Progenitor cell of endocrine pancreas (in vitro differentiated cells): ENCODE measurements around the gene MGAT5B. TPM values are rescaled to one million over a fixed set of nuclear protein-coding genes. Genes with fewer than 3 reads are reported as not detected.

Experiments used
- DNase-seq: peaks from one replicate; pipeline ENCODE4 v3.0.0; 2021; ENCODE audit warnings: low spot score; ENCODE audit not compliant: unreplicated experiment
- H3K27ac Mint-ChIP-seq: 2 replicates; pipeline ENCODE4 v1.8.0; 2021; ENCODE audit warnings: mild to moderate bottlenecking, moderate library complexity, mixed read lengths
- H3K27me3 Mint-ChIP-seq: 2 replicates; pipeline ENCODE4 v1.8.0; 2021; ENCODE audit warnings: mixed read lengths
- H3K36me3 Mint-ChIP-seq: 2 replicates; pipeline ENCODE4 v1.8.0; 2022; ENCODE audit warnings: mixed read lengths; ENCODE audit not compliant: insufficient read depth
- H3K4me1 Mint-ChIP-seq: 2 replicates; pipeline ENCODE4 v1.8.0; 2021; ENCODE audit warnings: low read depth, mixed read lengths
- H3K4me3 Mint-ChIP-seq: 2 replicates; pipeline ENCODE4 v1.8.0; 2021; ENCODE audit warnings: low read depth, mild to moderate bottlenecking, moderate library complexity, mixed read lengths
- H3K9me3 Mint-ChIP-seq: 2 replicates; pipeline ENCODE4 v1.8.0; 2021; ENCODE audit warnings: low read depth, mixed read lengths
- CTCF ChIP-seq: fragments of 200-600 bp; sonication (generic); IDR thresholded peaks from one replicate; pipeline ENCODE4 v1.5.0; 2021; ENCODE audit warnings: antibody characterized with exemption, mild to moderate bottlenecking; ENCODE audit not compliant: unreplicated experiment
- long read RNA-seq: library from polyadenylated mRNA; unstranded; transcript quantifications from one replicate; pipeline ENCODE4 v2.0.0, GENCODE V29; 2020
- total RNA-seq: library from RNA; stranded (reverse); gene quantifications from 2 replicates; pipeline ENCODE4 v1.2.1, GENCODE V29; 2021

Gene MGAT5B, protein sequence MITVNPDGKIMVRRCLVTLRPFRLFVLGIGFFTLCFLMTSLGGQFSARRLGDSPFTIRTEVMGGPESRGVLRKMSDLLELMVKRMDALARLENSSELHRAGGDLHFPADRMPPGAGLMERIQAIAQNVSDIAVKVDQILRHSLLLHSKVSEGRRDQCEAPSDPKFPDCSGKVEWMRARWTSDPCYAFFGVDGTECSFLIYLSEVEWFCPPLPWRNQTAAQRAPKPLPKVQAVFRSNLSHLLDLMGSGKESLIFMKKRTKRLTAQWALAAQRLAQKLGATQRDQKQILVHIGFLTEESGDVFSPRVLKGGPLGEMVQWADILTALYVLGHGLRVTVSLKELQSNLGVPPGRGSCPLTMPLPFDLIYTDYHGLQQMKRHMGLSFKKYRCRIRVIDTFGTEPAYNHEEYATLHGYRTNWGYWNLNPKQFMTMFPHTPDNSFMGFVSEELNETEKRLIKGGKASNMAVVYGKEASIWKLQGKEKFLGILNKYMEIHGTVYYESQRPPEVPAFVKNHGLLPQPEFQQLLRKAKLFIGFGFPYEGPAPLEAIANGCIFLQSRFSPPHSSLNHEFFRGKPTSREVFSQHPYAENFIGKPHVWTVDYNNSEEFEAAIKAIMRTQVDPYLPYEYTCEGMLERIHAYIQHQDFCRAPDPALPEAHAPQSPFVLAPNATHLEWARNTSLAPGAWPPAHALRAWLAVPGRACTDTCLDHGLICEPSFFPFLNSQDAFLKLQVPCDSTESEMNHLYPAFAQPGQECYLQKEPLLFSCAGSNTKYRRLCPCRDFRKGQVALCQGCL
- total RNA-seq, result 2.8 and 4.6 TPM in 2 replicates
- long read RNA-seq, result 0 reads

- Mint-ChIP-seq H3K9me3 (no peaks in the 10 kb centered on the region), H3K27ac (no peak within 1 kb of the TSS), H3K27me3 (peaks cover 56% of the 10 kb centered on the region), H3K4me1 (peaks cover 3% of the 10 kb centered on the region), H3K36me3 (no peaks in the 10 kb centered on the region), H3K4me3 (peak within 1 kb of the TSS; percentile 71)
- peak; percentile 91 for TF ChIP-seq CTCF
- peak; percentile 87 for DNase-seq
These were observed at the start of gene MGAT5B for GRCh38 chr17:76868176-76868668. Gene MGAT5B, plus strand, starts transcription at chr17:76868404. Its CDS starts 626 bp downstream, at chr17:76869030.

DNA sequence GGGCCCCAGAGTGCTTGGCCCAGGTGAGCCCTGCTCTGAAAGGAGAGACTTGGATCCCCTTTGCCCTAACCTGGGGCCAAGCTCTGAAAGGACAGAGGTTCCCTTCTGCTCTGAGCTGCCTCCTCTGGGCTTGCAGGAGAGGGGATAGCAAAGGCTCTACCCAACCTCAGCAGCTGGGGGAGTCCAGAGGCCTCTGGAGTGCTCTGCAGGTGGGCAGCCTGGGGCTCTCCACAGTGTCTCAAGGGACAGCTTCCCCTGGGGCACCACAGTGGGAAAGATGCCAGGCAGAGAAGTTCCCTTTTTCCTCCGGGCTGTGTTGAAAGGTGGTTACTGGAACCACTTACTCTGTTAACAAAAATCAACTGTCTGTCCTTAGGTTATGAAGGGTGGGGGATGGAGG, 48.2 kb upstream of the MGAT5B start:
- H3K27ac Mint-ChIP-seq, result no peak overlapping the region
- no peak for DNase-seq
- no peak for TF ChIP-seq CTCF

DNA sequence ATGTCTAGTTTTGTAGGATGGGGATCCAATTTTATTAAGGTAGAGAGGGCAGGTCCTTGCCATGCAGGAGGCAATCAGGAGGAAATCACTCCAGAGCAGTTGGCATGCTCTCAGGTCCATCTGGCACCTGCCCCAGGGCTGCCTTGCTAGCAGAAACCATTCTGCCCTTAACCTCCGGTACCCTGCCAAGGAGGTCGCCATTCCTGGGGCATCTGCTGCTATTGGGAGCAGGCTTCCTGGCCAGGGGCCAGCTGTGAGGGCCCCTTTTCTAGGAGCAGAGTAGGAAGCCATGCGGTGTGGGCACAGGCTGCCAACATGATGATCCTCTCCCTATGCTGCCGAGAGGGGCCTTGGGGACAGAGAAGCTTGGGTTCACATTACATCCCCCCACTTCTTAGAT, 47.6 kb upstream of the MGAT5B start:
- Mint-ChIP-seq H3K4me3 (no peak overlapping the region), H3K27me3 (peaks cover 21% of the 10 kb centered on the region), H3K27ac (no peak overlapping the region), H3K9me3 (no peaks in the 10 kb centered on the region), H3K36me3 (no peaks in the 10 kb centered on the region), H3K4me1 (no peaks in the 10 kb centered on the region)
- DNase-seq, result no peak
- no peak for TF ChIP-seq CTCF

More for the DNA sequence above, 48.2 kb upstream of the MGAT5B start:
- Mint-ChIP-seq H3K36me3 (no peaks in the 10 kb centered on the region), H3K9me3 (no peaks in the 10 kb centered on the region), H3K27me3 (peaks cover 21% of the 10 kb centered on the region), H3K4me1 (no peaks in the 10 kb centered on the region), H3K4me3 (no peak overlapping the region)

- Mint-ChIP-seq H3K27ac (no peak overlapping the region), H3K9me3 (no peaks in the 10 kb centered on the region), H3K4me1 (no peaks in the 10 kb centered on the region), H3K36me3 (no peaks in the 10 kb centered on the region), H3K4me3 (no peak overlapping the region), H3K27me3 (peaks cover 19% of the 10 kb centered on the region)
- no peak for TF ChIP-seq CTCF
- DNase-seq, result no peak
These were observed 45.9 kb upstream of the MGAT5B start for GRCh38 chr17:76822184-76822778.

- Mint-ChIP-seq H3K4me1 (no peaks in the 10 kb centered on the region), H3K27ac (no peak overlapping the region), H3K27me3 (peaks cover 17% of the 10 kb centered on the region), H3K9me3 (no peaks in the 10 kb centered on the region), H3K36me3 (no peaks in the 10 kb centered on the region), H3K4me3 (no peak overlapping the region)
- DNase-seq, result no peak
- TF ChIP-seq CTCF, result no peak
These were observed 44.1 kb upstream of the MGAT5B start for GRCh38 chr17:76824093-76824492.
